Mesendoderm (in vitro differentiated cells): ENCODE results near the gene B4GALT3.

Experiments
- DNase-seq: peaks from one replicate; pipeline ENCODE4 v3.0.0; 2013
- H2AK5ac ChIP-seq: 2 replicates; pipeline ENCODE4 v1.6.1; 2013; ENCODE audit warnings: low read length, inconsistent platforms
- H2BK120ac ChIP-seq: 2 replicates; pipeline ENCODE4 v1.6.1; 2013; ENCODE audit warnings: low read depth, mild to moderate bottlenecking, low read length, moderate library complexity, mixed read lengths
- H2BK15ac ChIP-seq: replicated peaks from 2 replicates; pipeline ENCODE4 v1.6.1; 2013; ENCODE audit warnings: low read depth, mild to moderate bottlenecking, moderate library complexity
- H2BK5ac ChIP-seq: 2 replicates; pipeline ENCODE4 v1.6.1; 2013; ENCODE audit warnings: low read length, inconsistent platforms
- H3K18ac ChIP-seq: 2 replicates; pipeline ENCODE4 v1.6.1; 2013; ENCODE audit warnings: mild to moderate bottlenecking, low read length, mixed read lengths
- H3K23ac ChIP-seq: one replicate; pipeline ENCODE4 v1.6.1; 2013; ENCODE audit warnings: low read length
- H3K27ac ChIP-seq: 2 replicates; pipeline ENCODE4 v1.5.1; 2013; ENCODE audit warnings: low read depth, mild to moderate bottlenecking, inconsistent platforms, low read length, moderate library complexity
- H3K27me3 ChIP-seq: 2 replicates; pipeline ENCODE4 v1.6.1; 2013; ENCODE audit warnings: low read length, control low read depth, mild to moderate bottlenecking, inconsistent platforms; ENCODE audit not compliant: insufficient read depth, poor library complexity
- H3K36me3 ChIP-seq: 2 replicates; pipeline ENCODE4 v1.6.1; 2013; ENCODE audit warnings: low read length, inconsistent platforms; ENCODE audit not compliant: control insufficient read depth, insufficient read depth
- H3K4ac ChIP-seq: one replicate; pipeline ENCODE4 v1.6.1; 2013; ENCODE audit warnings: low read depth, mild to moderate bottlenecking, low read length, moderate library complexity
- H3K4me1 ChIP-seq: 2 replicates; pipeline ENCODE4 v1.6.1; 2013; ENCODE audit warnings: low read depth, low read length, inconsistent platforms; ENCODE audit not compliant: control insufficient read depth
- H3K4me2 ChIP-seq: 2 replicates; pipeline ENCODE4 v1.6.1; 2013; ENCODE audit warnings: low read length
- H3K4me3 ChIP-seq: 2 replicates; pipeline ENCODE4 v1.5.1; 2013; ENCODE audit warnings: mild to moderate bottlenecking, low read length
- H3K56ac ChIP-seq: one replicate; pipeline ENCODE4 v1.6.1; 2013; ENCODE audit warnings: low read length
- H3K79me1 ChIP-seq: 2 replicates; pipeline ENCODE4 v1.6.1; 2013; ENCODE audit warnings: low read length, inconsistent platforms
- H3K79me2 ChIP-seq: 2 replicates; pipeline ENCODE4 v1.6.1; 2013; ENCODE audit warnings: mild to moderate bottlenecking, low read length; ENCODE audit not compliant: control insufficient read depth, insufficient read depth
- H3K9ac ChIP-seq: 2 replicates; pipeline ENCODE4 v1.6.1; 2013; ENCODE audit warnings: low read length, inconsistent platforms
- H4K5ac ChIP-seq: one replicate; pipeline ENCODE4 v1.6.1; 2013; ENCODE audit warnings: low read length
- H4K8ac ChIP-seq: one replicate; pipeline ENCODE4 v1.6.1; 2013; ENCODE audit warnings: low read depth, mild to moderate bottlenecking, control low read depth, low read length, moderate library complexity
- WGBS: extraction: QIAGEN DNeasy Blood & Tissue Kit; methylation state at CpG from one replicate; pipeline ENCODE4 v1.1.7; 2013; ENCODE audit warnings: low lambda C conversion rate, missing lambda C conversion rate; ENCODE audit not compliant: insufficient coverage; ENCODE audit errors: extremely low coverage; 5-methylcytosine and 5-hydroxymethylcytosine counted together

B4GALT3 gene

DNA sequence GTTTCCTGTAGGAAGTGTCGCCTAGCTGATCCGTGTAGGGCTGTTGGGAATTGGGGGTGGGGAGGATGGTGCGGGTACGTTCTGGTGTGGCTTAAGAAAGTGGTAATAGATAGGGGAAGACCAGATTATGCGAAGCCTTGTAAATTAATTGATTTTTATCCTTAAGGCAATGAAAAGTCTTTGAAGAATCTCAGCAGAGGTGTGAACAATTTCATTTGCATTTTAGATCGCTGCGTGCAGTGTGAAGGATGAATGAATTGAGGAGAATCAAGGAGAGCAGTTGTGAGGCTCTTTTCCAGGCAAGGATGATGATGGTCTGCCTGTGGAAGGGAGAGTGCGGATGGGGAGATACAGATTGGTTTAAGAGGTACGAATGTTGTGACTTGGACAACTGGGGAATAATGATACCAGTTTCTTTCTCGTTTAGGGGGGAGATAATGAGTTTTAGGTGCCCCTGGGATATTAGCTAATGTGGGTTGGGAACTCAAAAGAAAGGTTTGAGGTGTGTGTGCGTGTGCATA is 44.0 kb downstream of the B4GALT3 start:
- no peak overlapping the region for H2BK15ac ChIP-seq
- H3K18ac ChIP-seq = peak overlapping the region; percentile 82
- H3K27ac ChIP-seq = peak overlapping the region; percentile 98
- H2BK120ac ChIP-seq = no peak overlapping the region
- peak overlapping the region; percentile 84 for H3K56ac ChIP-seq
- WGBS = no CpG with 5 or more reads among the region's 11 CpGs
- peak overlapping the region; percentile 66 for H2BK5ac ChIP-seq
- H4K5ac ChIP-seq = no peak overlapping the region
- H2AK5ac ChIP-seq = peak overlapping the region; percentile 16
- H3K36me3 ChIP-seq = peaks cover 1% of the 10 kb centered on the region
- peak overlapping the region; percentile 76 for H3K4ac ChIP-seq
- H3K4me2 ChIP-seq = peak overlapping the region; percentile 88
- DNase-seq = no peak
- H3K79me2 ChIP-seq = peaks cover 36% of the 10 kb centered on the region
- peaks cover 12% of the 10 kb centered on the region for H3K79me1 ChIP-seq
- peak overlapping the region; percentile 75 for H3K4me3 ChIP-seq
- peak overlapping the region; percentile 14 for H4K8ac ChIP-seq
- peaks cover 11% of the 10 kb centered on the region for H3K4me1 ChIP-seq
- no peaks in the 10 kb centered on the region for H3K27me3 ChIP-seq
- H3K9ac ChIP-seq = peak overlapping the region; percentile 80
- peak overlapping the region; percentile 4 for H3K23ac ChIP-seq

DNA sequence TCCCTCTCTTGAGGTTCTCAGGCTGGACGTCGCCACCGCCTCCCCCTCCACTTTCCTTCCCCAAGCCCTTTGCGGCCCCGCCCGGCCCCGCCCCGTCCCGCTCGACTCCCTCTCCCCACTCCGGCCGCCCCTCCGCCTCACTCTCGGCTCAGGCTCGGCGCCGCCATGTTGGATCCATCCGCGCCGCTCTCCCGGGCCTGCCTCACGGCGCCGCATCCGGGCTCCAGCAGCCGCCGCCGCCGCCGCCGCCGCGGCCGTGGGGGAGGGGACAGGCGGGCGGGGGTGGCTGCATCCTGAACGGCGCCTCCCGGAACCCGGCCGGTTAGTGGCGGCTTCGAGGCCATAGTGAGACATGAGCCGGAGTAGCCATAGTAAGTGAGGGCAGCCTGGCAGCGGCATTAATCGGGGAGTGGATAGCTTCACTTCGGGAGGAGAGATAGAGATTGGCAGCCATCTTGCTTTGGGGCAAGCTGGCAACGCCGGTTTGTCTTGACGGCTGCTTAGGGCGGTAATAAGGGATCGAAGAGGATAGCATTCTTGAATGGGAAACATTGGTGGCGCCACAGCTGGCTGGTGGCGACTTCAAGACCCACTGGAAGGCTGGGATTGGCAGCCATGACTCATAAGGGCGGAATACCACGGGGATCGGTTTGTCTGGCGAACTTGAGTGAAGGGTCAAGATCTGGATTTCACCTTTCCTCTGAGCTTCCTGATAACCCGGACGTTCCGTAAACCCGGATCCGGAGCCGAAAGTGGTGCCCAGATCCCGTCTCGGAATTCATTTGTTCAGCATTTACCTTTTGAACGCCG is 44.7 kb downstream of the B4GALT3 start, which contains the start of gene DEDD:
Gene DEDD (minus strand): TSS at position 258 of the 810 bp plus-strand sequence. CDS start 8,205 bp downstream, outside the sequence.
- H3K4ac ChIP-seq = peak within 1 kb of the TSS; percentile 76
- peak within 1 kb of the TSS; percentile 94 for H3K18ac ChIP-seq
- WGBS = no CpG with 5 or more reads among the region's 68 CpGs

DNA sequence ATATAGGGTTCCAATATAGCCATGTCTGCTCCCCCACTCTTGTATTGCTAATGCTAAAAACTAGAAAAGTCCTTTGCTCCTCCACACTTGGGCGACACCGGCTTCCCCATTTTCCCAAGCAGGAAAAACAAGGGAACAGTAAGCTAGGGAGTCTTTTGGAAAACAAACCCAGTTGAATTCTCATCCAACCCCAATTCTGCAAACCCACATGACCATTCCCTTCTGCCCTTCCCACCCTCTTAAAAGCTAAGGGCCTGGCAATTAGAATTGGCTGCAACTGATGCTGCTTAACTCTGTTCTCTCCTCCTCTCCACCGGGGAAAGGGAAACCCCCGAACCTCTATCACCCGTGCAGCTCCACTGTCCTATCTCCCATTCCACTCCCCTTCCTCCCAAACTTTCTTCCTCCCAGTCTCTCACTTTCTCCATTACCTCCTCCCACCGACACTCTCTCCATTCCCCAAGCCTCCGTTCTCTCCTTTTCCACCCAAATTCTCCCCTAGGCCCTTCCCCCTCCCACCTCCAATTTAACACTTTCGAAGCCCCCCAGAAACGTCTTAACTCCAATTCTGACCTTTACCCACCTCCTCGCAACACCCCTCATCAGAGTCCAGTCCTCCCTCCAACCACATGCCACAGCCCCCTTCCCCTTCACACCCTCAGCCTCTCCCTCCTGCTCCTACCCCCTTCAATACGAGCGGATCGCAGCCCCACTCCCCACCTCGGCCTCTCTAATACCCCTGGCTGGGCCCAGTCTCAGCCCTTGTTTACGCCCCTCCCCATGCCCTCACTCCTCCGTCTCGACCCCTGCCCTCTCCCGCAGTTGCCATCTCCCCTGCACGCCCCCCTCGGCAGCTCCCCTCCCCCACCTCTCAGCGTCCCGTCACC is 45.5 kb downstream of the B4GALT3 start:
- Histone ChIP-seq H3K4me1 (peaks cover 11% of the 10 kb centered on the region), H3K56ac (peak overlapping the region; percentile 84), H2BK5ac (peak overlapping the region; percentile 85), H3K27ac (peak overlapping the region; percentile 98), H3K79me1 (peaks cover 19% of the 10 kb centered on the region), H4K5ac (no peak overlapping the region), H2BK120ac (no peak overlapping the region), H3K9ac (peak overlapping the region; percentile 80), H3K27me3 (no peaks in the 10 kb centered on the region), H2AK5ac (peak overlapping the region; percentile 11), H3K36me3 (peaks cover 4% of the 10 kb centered on the region), H3K18ac (peak overlapping the region; percentile 94), H3K4me3 (peak overlapping the region; percentile 81), H2BK15ac (no peak overlapping the region), H3K79me2 (peaks cover 44% of the 10 kb centered on the region), H3K23ac (no peak overlapping the region), H3K4ac (peak overlapping the region; percentile 49), H4K8ac (no peak overlapping the region), H3K4me2 (peak overlapping the region; percentile 56)
- no CpG with 5 or more reads among the region's 22 CpGs for WGBS
- no peak for DNase-seq

More for the DNA sequence above, 44.7 kb downstream of the B4GALT3 start, which contains the start of gene DEDD:
- peaks cover 2% of the 10 kb centered on the region for H3K36me3 ChIP-seq
- peak within 1 kb of the TSS; percentile 84 for H3K56ac ChIP-seq
- peak within 1 kb of the TSS; percentile 98 for H3K27ac ChIP-seq
- DNase-seq = peak; percentile 100
- peak within 1 kb of the TSS; percentile 4 for H3K23ac ChIP-seq
- H3K79me1 ChIP-seq = peaks cover 16% of the 10 kb centered on the region
- H2BK15ac ChIP-seq = no peak within 1 kb of the TSS
- H3K4me2 ChIP-seq = peak within 1 kb of the TSS; percentile 88
- peak within 1 kb of the TSS; percentile 81 for H3K4me3 ChIP-seq
- peaks cover 42% of the 10 kb centered on the region for H3K79me2 ChIP-seq
- peak within 1 kb of the TSS; percentile 91 for H2BK120ac ChIP-seq
- H4K5ac ChIP-seq = no peak within 1 kb of the TSS
- H3K27me3 ChIP-seq = no peaks in the 10 kb centered on the region
- peak within 1 kb of the TSS; percentile 11 for H2AK5ac ChIP-seq
- peak within 1 kb of the TSS; percentile 80 for H3K9ac ChIP-seq
- H4K8ac ChIP-seq = peak within 1 kb of the TSS; percentile 14
- peaks cover 11% of the 10 kb centered on the region for H3K4me1 ChIP-seq
- peak within 1 kb of the TSS; percentile 85 for H2BK5ac ChIP-seq

DNA sequence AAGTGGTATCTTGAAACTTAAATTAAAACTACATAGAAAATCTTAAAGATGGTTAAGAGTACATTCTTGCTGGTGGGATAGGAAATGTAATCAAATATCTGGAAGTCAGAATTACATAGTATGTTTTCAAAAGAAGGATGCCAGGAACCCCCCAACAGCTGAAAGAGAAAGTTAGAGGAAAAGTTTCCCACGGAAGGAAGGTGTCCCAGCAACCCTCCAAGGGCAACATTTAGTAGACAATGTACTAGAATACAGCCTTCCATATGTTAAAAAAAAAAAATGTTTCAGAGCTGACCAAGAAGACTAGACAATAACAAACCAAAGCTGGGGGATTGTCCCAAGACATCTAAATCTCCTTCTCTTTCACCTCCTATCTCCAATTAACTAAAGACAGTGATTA is 47.0 kb downstream of the B4GALT3 start:
- H3K36me3 ChIP-seq = peaks cover 6% of the 10 kb centered on the region
- H3K4ac ChIP-seq = no peak overlapping the region
- no peak overlapping the region for H3K23ac ChIP-seq
- H3K27ac ChIP-seq = no peak overlapping the region
- H3K18ac ChIP-seq = no peak overlapping the region
- peaks cover 11% of the 10 kb centered on the region for H3K4me1 ChIP-seq
- no peak overlapping the region for H2BK120ac ChIP-seq
- H3K56ac ChIP-seq = no peak overlapping the region
- H3K4me2 ChIP-seq = no peak overlapping the region
- no peak overlapping the region for H4K8ac ChIP-seq
- no peak overlapping the region for H2AK5ac ChIP-seq
- DNase-seq = no peak
- no peak overlapping the region for H4K5ac ChIP-seq
- no peak overlapping the region for H2BK5ac ChIP-seq
- no peak overlapping the region for H2BK15ac ChIP-seq
- H3K79me2 ChIP-seq = peaks cover 47% of the 10 kb centered on the region
- H3K9ac ChIP-seq = peak overlapping the region; percentile 8
- H3K27me3 ChIP-seq = no peaks in the 10 kb centered on the region
- no peak overlapping the region for H3K4me3 ChIP-seq
- peaks cover 24% of the 10 kb centered on the region for H3K79me1 ChIP-seq
- WGBS = no CpG with 5 or more reads among the region's 1 CpG

DNA sequence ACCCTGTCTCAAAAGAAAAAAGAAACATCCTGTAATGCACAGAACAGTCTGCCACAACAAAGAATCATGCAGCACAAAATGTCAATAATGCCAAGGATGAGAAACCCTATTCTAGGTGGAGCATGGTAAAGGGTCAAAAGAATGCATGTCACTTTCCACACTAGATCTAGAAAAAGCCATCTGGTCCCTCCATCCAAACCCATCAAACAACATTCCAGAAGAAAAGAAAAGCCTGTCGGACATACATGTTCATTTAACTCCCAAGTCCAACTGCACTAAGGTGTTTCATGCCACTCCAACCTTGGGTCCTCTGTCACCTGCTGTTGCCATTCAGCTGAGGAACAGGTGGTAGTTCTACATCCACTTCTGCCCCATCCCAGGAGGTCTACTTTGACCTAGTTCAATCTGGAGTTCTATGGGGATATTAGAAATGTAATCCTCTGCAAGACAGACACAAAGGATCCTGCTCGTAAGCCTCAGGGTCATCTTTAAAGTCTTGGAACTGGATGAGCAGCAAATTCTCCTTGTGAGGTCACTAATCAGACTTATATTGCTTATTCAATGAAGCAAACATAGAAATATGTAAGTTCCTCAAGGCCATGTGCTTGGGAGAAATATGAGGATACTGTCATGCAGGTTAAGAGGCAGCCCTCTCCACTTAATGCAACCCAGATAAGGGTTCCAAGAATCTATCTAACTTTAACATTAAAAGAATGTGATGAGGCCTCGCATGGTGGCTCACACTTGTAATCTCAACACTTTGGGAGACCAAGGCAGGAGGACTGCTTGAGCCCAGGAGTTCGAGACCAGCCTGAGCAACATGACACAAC is 48.5 kb downstream of the B4GALT3 start:
- H3K23ac ChIP-seq = no peak overlapping the region
- no peak overlapping the region for H4K5ac ChIP-seq
- peaks cover 12% of the 10 kb centered on the region for H3K36me3 ChIP-seq
- H3K79me2 ChIP-seq = peaks cover 41% of the 10 kb centered on the region
- no peak overlapping the region for H3K9ac ChIP-seq
- H2BK5ac ChIP-seq = no peak overlapping the region
- peaks cover 27% of the 10 kb centered on the region for H3K79me1 ChIP-seq
- no peak overlapping the region for H3K4me2 ChIP-seq
- no peak overlapping the region for H2AK5ac ChIP-seq
- H2BK15ac ChIP-seq = no peak overlapping the region
- WGBS = no CpG with 5 or more reads among the region's 4 CpGs
- H3K4ac ChIP-seq = no peak overlapping the region
- no peak overlapping the region for H4K8ac ChIP-seq
- no peak overlapping the region for H2BK120ac ChIP-seq
- no peak overlapping the region for H3K27ac ChIP-seq
- DNase-seq = no peak
- H3K4me3 ChIP-seq = no peak overlapping the region
- no peak overlapping the region for H3K56ac ChIP-seq
- no peak overlapping the region for H3K18ac ChIP-seq
- H3K4me1 ChIP-seq = peaks cover 11% of the 10 kb centered on the region
- no peaks in the 10 kb centered on the region for H3K27me3 ChIP-seq
